Measurements from ENCODE around the gene TTLL10. TPM values are rescaled to one million over a fixed set of nuclear protein-coding genes. Genes with fewer than 3 reads are reported as not detected.
"Not testable (repeated sequence)": the region's sequence is repeated elsewhere in the genome, so short reads cannot be mapped to it uniquely, and the experiment has no call there.

TTLL10 gene
- total RNA-seq, 1 donor = 0.42 TPM

DNA sequence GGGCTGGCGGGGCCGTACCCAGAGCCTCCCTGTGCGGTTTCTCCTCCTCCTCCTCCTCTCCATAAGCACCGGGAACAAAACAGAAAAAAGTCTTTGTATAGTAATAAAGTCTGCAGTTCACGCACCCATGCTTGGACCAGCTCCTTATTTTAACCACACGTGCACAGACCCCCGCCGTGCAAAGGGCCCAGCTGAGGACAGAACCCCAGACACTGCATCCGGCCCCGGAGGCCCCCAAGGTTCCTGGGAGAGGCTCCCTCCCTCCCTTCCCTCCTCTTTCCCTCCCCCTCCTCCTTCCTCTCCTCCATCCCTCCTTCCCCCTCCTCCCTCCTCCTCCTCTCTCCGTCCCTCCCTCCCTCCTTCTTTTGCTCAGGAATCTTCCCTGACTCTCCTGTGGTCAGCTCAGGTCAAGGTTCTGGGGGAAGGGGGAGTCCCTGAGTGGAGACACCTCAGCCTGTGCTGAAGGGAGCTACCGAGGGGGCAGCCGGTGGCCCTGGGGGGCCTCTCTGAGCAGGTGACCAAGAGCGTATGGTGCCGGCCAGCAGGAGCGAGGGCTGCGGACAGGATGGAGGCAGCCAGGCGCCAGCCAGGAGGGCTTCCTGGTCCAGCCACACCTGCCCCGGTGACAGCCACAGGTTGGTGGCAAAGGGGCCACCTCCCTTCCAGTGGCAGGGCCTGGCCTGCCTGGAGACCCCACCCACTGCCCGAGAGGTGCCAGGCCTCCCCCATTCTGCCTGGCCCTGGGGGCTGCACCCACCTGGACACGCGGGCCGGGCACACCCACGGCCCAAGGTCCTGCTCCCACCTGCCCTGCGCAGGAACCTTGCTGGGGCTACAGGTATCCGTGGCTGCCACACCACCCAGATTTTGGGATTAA lies 3.2 kb upstream of the TTLL10 start:
- Histone ChIP-seq H3K9me3 (ENCODE audit: low read depth, low read length) (no peaks in the 10 kb centered on the region), H3K27me3 (ENCODE audit: insufficient read depth, low read length) (no peaks in the 10 kb centered on the region), H3K4me1 (ENCODE audit: insufficient read depth, low read length) (peaks cover 40% of the 10 kb centered on the region), H3K4me3 (ENCODE audit: low read length) (no peak overlapping the region)

DNA sequence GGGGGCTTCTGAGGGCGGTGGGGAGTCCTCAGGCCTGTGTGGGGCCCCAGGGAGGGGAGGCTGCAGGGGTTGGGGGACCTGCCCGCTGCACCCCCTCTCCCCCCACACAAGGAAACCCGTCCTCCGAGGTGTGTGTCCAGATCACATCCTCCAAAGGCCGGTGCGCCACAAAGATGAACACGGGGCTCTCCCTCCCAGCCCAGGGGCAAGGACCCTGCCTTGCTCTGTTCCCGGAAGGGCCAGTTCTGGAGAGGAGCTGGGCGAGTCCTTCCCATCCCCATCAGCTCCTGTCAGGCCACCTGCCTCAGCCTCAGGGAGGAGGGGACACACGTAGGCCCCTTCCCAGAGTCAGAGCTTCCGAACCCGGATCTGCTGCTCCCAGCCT lies 2.5 kb upstream of the TTLL10 start:
- no peaks in the 10 kb centered on the region for H3K27me3 ChIP-seq (ENCODE audit: insufficient read depth, low read length)
- H3K4me3 ChIP-seq (ENCODE audit: low read length) = no peak overlapping the region
- peaks cover 40% of the 10 kb centered on the region for H3K4me1 ChIP-seq (ENCODE audit: insufficient read depth, low read length)
- no peaks in the 10 kb centered on the region for H3K9me3 ChIP-seq (ENCODE audit: low read depth, low read length)

DNA sequence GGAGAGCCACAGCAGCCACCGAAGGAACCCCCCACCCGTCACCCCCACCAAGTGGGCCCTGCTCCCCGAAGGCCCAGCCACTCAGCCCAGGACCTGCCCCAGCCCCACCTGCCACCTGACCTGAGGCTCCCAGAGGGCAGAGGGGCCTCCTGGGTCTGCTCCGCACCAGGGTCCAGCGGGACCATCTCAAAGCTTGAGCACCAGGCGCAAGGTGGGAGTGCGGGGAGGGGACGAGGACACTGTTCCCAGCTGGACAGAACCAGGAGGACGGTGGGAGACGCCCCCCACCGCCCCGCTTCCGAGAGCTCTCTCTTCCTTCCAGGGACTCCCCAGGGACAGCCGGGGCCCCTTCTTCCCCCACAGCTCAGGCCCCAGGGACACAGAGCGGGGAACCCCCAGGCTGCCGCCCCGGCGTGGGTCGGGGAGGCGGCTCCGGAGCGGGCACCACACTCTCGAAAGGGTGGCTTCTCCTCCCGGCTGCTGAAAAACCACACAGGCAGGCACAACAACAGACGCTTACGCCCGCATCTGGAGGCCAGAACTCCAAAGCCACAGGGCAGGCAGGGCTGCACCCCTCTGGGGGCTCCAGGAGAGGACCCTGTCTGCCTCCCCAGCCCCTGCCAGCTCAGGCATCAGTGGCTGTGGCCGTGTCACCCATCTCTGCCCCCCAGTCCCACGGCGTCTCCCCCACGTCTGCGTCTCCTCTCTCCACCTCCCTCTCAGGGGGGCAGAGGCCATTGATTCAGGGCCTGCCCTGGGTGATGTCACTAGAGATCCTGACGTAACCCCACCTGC lies 1.9 kb upstream of the TTLL10 start:
- Histone ChIP-seq H3K27me3 (ENCODE audit: insufficient read depth, low read length) (no peaks in the 10 kb centered on the region), H3K9me3 (ENCODE audit: low read depth, low read length) (no peaks in the 10 kb centered on the region), H3K4me3 (ENCODE audit: low read length) (no peak overlapping the region), H3K4me1 (ENCODE audit: insufficient read depth, low read length) (peaks cover 40% of the 10 kb centered on the region)

DNA sequence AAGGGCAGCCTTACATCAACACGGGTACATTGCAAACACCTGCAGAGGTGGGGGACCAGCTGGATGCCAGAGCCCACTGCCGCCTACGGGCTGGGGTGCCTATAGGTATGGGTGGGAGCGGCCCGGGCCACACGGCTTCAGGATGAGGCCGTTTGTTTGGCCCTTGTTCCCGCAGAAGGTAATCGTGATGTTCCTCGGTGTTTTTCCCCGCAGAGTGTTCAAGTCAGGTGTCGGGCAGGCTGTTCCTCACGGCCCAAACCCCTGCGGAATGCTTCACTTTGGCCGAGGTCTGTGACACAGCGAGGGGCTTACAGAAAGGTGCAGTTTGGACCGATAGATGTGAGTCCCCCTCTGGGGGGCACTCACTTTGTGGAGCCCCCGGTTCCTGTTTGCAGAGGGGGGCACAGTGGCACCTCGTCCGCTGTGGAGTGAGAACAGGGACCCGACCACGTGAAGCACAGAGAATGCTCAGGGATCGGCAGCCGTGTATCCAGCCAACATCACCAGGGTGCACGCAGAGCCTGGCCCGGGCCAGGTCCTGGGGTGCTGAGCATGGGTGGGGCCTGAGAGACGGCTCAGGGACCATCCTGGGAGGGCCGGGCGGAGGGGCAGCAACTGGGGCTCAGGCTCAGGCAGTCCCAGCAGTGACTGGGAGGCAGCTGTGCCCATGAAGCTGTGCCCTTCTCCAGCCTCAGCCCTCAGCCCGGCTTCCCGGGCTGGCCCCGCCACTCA lies 453 bp upstream of the TTLL10 start:
- Histone ChIP-seq H3K4me1 (ENCODE audit: insufficient read depth, low read length) (peaks cover 40% of the 10 kb centered on the region), H3K27me3 (ENCODE audit: insufficient read depth, low read length) (no peaks in the 10 kb centered on the region), H3K9me3 (ENCODE audit: low read depth, low read length) (no peaks in the 10 kb centered on the region), H3K4me3 (ENCODE audit: low read length) (no peak overlapping the region)

DNA sequence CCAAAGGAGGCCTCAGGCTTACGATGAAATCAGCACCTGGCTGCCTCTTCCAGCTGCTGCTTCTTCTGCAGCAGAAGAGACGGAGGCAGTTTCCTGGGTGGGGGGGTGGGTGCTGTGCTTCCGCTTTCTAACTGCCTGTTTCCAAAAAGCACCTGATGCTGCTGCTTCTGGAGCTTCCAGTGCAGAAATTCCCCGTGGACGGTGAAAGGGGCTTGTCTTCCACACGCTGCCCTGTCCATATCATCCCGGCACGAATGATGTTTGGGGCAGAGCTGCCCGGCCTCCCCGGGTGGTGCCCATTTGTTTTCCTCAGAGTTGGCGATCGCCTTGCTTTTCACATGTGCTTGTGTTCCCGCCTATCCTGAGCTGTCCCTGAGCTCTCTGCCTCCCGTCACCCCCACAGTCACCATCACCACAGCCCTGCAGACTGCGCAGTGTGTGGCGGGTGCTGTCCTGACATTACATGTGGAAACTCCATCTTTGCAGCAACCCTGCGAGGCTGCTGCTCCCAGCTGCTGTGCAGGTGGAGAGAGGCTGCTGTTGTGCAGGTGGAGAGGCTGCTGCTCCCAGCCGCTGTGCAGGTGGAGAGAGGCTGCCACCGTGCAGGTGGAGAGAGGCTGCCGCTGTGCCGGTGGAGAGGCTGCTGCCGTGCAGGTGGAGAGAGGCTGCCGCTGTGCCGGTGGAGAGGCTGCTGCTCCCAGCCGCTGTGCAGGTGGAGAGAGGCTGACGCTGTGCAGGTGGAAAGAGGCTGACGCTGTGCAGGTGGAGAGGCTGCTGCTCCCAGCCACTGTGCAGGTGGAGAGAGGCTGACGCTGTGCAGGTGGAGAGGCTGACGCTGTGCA lies 1.8 kb downstream of the TTLL10 start:
- Histone ChIP-seq H3K9me3 (ENCODE audit: low read depth, low read length) (no peaks in the 10 kb centered on the region), H3K4me1 (ENCODE audit: insufficient read depth, low read length) (peaks cover 35% of the 10 kb centered on the region), H3K4me3 (ENCODE audit: low read length) (no peak overlapping the region), H3K27me3 (ENCODE audit: insufficient read depth, low read length) (no peaks in the 10 kb centered on the region)

DNA sequence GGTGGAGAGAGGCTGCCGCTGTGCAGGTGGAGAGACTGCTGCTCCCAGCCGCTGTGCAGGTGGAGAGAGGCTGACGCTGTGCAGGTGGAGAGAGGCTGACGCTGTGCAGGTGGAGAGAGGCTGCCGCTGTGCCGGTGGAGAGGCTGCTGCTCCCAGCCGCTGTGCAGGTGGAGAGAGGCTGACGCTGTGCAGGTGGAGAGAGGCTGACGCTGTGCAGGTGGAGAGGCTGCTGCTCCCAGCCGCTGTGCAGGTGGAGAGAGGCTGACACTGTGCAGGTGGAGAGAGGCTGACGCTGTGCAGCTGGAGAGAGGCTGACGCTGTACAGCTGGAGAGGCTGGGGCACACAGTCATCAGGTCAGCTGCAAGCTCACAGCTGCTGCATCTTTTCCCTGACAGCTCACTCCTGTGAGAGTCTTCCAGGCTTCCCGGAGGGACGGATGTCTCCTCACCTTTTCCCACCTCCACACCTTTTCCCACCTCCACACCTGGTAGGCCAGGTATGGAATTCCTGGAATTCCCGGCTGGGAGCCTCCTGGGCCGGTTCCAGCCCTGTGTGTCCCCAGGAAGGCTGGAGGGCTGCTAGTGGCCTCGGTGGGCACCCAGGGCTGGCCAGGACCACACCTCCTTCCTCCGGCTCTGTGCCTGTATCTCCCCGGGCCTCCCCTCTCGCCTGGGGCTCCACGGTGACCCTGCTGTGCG lies 2.5 kb downstream of the TTLL10 start:
- H3K27me3 ChIP-seq (ENCODE audit: insufficient read depth, low read length); H3K4me3 ChIP-seq (ENCODE audit: low read length); H3K9me3 ChIP-seq (ENCODE audit: low read depth, low read length): not testable (repeated sequence)
- H3K4me1 ChIP-seq (ENCODE audit: insufficient read depth, low read length) = peaks cover 28% of the 10 kb centered on the region

DNA sequence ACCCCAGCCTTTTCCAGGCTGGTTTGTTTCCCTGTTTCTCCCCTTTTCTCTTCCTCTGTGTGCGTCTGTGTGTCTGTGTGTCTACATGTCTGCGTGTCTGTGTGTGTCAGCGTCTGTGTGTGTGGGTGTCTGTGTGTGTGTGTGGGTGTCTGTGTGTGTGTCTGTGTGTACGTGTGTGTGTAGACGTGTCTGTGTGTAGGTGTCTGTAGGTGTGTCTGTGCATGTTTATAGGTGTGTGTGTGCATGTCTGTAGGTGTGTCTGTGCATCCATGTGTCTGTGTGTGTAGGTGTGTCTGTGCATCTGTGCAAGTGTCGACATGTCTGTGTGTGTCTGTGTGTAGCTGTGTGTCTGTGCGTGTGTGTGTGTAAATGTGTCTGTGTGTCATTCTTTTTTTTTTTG lies 3.3 kb downstream of the TTLL10 start:
- H3K9me3 ChIP-seq (ENCODE audit: low read depth, low read length) = no peaks in the 10 kb centered on the region
- H3K4me1 ChIP-seq (ENCODE audit: insufficient read depth, low read length) = peaks cover 20% of the 10 kb centered on the region
- no peaks in the 10 kb centered on the region for H3K27me3 ChIP-seq (ENCODE audit: insufficient read depth, low read length)
- H3K4me3 ChIP-seq (ENCODE audit: low read length) = no peak overlapping the region

DNA sequence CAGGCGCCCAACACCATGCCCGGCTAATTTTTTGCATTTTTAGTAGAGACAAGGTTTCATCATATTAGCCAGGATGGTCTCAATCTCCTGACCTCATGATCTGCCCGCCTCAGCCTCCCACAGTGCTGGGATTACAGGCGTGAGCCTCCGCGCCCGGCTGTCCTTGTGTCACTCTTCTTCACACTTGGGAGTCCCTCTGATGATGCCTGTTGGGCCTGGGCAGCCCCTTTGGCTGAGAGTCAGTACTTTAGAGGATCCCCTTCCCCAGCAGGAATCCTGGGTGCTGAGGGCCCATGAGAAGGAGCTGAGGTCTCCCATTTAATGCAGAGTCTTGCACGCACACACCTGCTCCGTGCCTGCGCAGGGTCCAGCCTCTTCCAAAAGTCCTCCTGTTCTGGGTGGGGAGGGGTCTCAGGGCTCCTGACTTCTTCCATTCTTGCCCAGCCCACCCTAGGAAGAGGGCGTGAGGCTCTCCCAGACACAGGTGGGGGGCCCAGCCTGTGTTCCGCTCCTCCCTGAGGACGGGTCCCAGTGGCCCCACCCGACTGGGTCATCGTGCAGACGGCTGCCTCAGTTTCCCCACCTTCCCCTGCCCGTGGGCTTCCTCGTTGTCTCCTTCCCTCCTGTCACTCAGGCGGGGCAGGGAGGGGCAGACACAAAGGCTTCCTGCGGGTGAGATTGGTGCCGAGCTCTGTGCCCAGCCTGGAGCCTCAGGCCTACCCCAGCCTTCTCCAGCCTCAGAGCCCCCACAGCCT lies 3.9 kb downstream of the TTLL10 start:
- Histone ChIP-seq H3K27me3 (ENCODE audit: insufficient read depth, low read length) (no peaks in the 10 kb centered on the region), H3K9me3 (ENCODE audit: low read depth, low read length) (no peaks in the 10 kb centered on the region), H3K4me3 (ENCODE audit: low read length) (no peak overlapping the region), H3K4me1 (ENCODE audit: insufficient read depth, low read length) (peaks cover 22% of the 10 kb centered on the region)

DNA sequence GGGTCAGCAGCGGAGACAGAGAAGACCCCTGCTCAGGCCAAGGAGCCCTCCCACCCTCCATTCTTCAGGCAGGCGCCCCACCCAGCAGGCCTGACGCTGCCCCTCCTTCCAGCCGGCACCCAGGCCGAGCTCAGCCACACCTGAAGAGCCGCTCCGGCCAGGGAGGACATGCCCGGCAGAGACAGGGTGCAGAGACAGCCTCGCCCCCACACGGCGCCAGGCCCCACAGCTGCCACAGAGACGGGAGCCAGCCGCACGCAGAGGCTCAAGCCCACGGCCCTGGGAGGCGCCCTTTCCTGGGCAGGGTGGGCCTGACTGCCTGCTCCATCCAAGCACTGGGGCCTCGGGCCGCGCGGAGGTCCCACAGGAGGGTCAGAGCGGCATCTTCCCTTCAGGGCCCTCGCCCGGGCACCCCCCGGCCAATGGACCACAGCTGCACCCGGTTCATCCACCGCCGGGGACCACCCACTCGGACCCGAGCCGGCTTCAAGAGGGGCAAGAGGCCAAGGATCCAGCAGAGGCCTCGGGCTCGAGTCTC lies 5.2 kb downstream of the TTLL10 start:
- H3K4me3 ChIP-seq (ENCODE audit: low read length) = no peak overlapping the region
- H3K9me3 ChIP-seq (ENCODE audit: low read depth, low read length) = no peaks in the 10 kb centered on the region
- H3K27me3 ChIP-seq (ENCODE audit: insufficient read depth, low read length) = no peaks in the 10 kb centered on the region
- H3K4me1 ChIP-seq (ENCODE audit: insufficient read depth, low read length) = peaks cover 18% of the 10 kb centered on the region

DNA sequence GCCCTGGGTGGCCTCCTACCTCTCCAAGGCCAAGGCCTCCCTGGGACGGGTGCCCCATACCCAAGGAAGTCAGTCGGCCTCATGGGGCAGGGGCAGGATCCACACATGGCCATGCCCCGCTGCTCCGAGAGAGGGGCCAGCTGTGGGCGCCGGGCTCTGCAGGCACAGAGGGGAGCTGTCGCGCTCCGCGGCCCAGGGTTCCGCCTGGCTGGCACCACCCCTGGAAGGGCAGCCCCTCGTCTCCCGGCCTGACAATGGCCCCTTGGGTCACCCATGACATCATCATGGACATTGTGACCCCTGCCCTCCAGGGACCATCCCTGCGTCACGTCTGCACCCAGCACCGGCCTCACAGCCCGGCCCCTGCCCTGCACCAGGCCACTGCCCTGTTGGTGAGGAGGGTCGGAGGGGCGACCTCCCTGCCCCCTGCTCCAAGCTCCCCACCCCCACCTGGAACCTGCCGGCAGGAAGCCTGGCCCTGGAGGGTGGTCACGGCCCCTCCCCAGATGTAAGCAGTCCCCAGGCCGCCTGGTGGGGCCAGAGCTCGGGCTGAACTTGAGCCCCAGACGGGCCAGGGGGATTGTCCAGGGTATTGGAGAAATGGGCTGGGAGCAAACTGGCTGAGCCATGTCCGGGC lies 5.8 kb downstream of the TTLL10 start:
- Histone ChIP-seq H3K4me3 (ENCODE audit: low read length) (no peak overlapping the region), H3K4me1 (ENCODE audit: insufficient read depth, low read length) (peaks cover 14% of the 10 kb centered on the region), H3K27me3 (ENCODE audit: insufficient read depth, low read length) (no peaks in the 10 kb centered on the region), H3K9me3 (ENCODE audit: low read depth, low read length) (no peaks in the 10 kb centered on the region)

DNA sequence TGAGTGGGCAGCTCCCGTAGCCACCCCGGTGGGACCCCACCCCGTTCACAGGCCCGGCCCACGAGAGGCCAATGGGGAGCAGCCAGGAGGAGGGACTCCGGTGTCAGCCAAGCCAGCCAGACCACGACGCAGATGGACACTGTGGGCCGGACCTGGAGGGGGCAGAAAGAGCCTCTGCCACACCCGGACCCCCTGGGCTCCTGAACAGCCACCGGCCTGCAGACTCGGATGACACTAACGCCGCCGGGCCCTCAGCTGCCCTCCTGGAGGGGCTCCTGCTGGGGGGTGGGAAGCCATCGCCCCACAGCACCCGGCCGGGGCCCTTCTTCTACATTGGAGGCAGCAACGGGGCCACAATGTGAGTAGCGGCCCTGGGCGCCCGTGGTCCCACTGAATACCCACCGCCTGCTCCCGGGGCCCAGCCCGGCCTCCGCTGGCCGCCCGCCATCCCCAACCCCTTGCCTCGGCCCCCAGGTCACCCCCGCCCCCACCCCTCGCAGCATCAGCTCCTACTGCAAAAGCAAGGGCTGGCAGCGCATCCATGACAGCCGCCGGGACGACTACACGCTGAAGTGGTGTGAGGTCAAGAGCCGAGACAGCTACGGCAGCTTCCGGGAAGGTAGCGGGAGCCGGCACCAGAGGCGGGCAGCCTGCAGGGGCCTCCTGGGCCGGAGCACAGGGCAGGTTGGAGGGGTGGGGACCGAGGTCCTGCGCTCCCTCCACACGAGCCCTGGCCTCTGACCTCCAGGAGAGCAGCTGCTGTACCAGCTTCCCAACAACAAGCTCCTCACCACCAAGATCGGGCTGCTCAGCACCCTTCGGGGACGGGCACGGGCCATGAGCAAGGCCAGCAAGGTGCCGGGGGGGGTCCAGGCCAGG lies 6.5 kb downstream of the TTLL10 start:
- H3K4me3 ChIP-seq (ENCODE audit: low read length) = no peak overlapping the region
- no peaks in the 10 kb centered on the region for H3K9me3 ChIP-seq (ENCODE audit: low read depth, low read length)
- no peaks in the 10 kb centered on the region for H3K27me3 ChIP-seq (ENCODE audit: insufficient read depth, low read length)
- H3K4me1 ChIP-seq (ENCODE audit: insufficient read depth, low read length) = peaks cover 14% of the 10 kb centered on the region

Measured in mononuclear cell (primary cell).